Neural progenitor cell (in vitro differentiated cells): ENCODE measurements around the gene OGFOD2.

Experiments used
- CTCF ChIP-seq: fragments of 200-600 bp; sonication (generic); IDR thresholded peaks from 2 replicates; pipeline ENCODE4 v1.5.1; 2017; ENCODE audit warnings: antibody characterized with exemption, mild to moderate bottlenecking
- EZH2phosphoT487 ChIP-seq: fragments of 200-600 bp; sonication (generic); IDR thresholded peaks from 2 replicates; pipeline ENCODE4 v1.6.1; 2017; ENCODE audit warnings: antibody characterized with exemption

GRCh38 chr12:122977153-122977552 lies 2.1 kb downstream of the OGFOD2 start:
- TF ChIP-seq CTCF (no peak), EZH2phosphoT487 (no peak)
